HepG2 (cell line): Measurements from ENCODE around the gene WNT2.

ENCODE experiments used
- EP300 ChIP-seq, 3 experiments: sonication (generic) in 1 of 3; formaldehyde crosslinking in 1 of 3; IDR thresholded peaks; 2 replicates each; pipeline versions ENCODE4 v1.5.1 to v1.6.1; 2011 to 2020; ENCODE audit warnings: low read depth in 2 of 3, low read length in 2 of 3, borderline replicate concordance in 1 of 3, improper control_type of control experiment in 1 of 3, mild to moderate bottlenecking in 1 of 3, missing genetic modification reagents in 1 of 3, moderate library complexity in 1 of 3
- GTF2F1 ChIP-seq: fragments of 150-350 bp; IDR thresholded peaks from 2 replicates; pipeline ENCODE4 v1.6.1; 2014; ENCODE audit warnings: low read length
- PTBP1 ChIP-seq: fragments of 200-400 bp; formaldehyde crosslinking; IDR thresholded peaks from 2 replicates; pipeline ENCODE4 v1.6.1; 2018; ENCODE audit warnings: low read length, low read depth; ENCODE audit not compliant: poor library complexity, severe bottlenecking
- RNF2 ChIP-seq: fragments of 450-650 bp; conservative IDR thresholded peaks from 2 replicates; pipeline ENCODE4 v1.6.1; 2016; ENCODE audit warnings: low read depth
- SNAPC2 ChIP-seq: sonication (generic); formaldehyde crosslinking; IDR thresholded peaks from 2 replicates; pipeline ENCODE4 v1.8.1; 2022; ENCODE audit warnings: mild to moderate bottlenecking, missing genetic modification reagents
- ZFP1 ChIP-seq: IDR thresholded peaks from 2 replicates; pipeline ENCODE4 v1.6.1; 2016
- TF ChIP-seq, protein P1 (sequence below): sonication (generic); formaldehyde crosslinking; IDR thresholded peaks from 2 replicates; pipeline ENCODE4 v1.5.0; 2020; ENCODE audit warnings: mild to moderate bottlenecking, missing genetic modification reagents, moderate library complexity
- TF ChIP-seq, protein P2 (sequence below): IDR thresholded peaks from 2 replicates; pipeline ENCODE4 v1.6.1; 2012; ENCODE audit warnings: inconsistent platforms

DNA sequence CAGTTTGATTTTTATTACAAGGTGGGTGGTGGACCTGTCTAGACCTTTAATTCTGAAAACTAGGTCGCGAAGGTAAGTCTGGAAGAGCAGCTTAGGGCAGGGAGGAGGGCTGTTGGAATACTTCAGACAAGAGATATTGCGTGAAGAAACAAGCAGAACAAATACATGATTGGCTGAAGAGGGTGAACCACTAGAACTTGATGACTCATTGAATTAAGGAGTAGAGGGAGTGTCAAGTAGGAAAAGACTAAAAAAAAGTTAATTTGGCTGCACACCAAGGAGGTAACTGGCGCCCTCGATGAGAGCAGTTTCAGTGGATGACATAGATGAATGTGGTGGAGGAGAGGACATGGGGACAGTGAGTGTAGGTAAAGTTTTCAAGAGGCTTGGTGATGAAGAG lies 41.3 kb downstream of the WNT2 start:
- TF ChIP-seq SNAPC2 (CRISPR knock-in tag) (no peak), GTF2F1 (no peak), RNF2 (no peak), PTBP1 (no peak), EP300 (IDR thresholded peaks at IDR 0.05; ENCODE audit: low read depth in 2 of 2, low read length in 2 of 2) (no peak), EP300 (CRISPR knock-in tag; IDR thresholded peaks at IDR 0.05; ENCODE audit: borderline replicate concordance) (no peak), ZFP1 (no peak)
- TF ChIP-seq, protein P1, sequence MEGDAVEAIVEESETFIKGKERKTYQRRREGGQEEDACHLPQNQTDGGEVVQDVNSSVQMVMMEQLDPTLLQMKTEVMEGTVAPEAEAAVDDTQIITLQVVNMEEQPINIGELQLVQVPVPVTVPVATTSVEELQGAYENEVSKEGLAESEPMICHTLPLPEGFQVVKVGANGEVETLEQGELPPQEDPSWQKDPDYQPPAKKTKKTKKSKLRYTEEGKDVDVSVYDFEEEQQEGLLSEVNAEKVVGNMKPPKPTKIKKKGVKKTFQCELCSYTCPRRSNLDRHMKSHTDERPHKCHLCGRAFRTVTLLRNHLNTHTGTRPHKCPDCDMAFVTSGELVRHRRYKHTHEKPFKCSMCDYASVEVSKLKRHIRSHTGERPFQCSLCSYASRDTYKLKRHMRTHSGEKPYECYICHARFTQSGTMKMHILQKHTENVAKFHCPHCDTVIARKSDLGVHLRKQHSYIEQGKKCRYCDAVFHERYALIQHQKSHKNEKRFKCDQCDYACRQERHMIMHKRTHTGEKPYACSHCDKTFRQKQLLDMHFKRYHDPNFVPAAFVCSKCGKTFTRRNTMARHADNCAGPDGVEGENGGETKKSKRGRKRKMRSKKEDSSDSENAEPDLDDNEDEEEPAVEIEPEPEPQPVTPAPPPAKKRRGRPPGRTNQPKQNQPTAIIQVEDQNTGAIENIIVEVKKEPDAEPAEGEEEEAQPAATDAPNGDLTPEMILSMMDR (CRISPR knock-in tag), result no peak
- TF ChIP-seq, protein P2, sequence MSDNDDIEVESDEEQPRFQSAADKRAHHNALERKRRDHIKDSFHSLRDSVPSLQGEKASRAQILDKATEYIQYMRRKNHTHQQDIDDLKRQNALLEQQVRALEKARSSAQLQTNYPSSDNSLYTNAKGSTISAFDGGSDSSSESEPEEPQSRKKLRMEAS, result no peak
